Astrocyte of the hippocampus (primary cell): Measurements from ENCODE around the gene TOM1L2.
A peak's percentile ranks its signal among the peaks of the same experiment; 100 is the strongest.

Source experiments
- DNase-seq: peaks from one replicate; pipeline ENCODE4 v3.0.0; 2011; ENCODE audit warnings: low read depth, low spot score

TOM1L2 gene

GRCh38 chr17:17876959-17877528 lies 95.2 kb downstream of the TOM1L2 start:
- no peak for DNase-seq

GRCh38 chr17:17874478-17874877 lies 97.7 kb downstream of the TOM1L2 start:
- DNase-seq: no peak

- DNase-seq: no peak
Measured at GRCh38 chr17:17873450-17873991, 98.7 kb downstream of the TOM1L2 start.

GRCh38 chr17:17872547-17873345 lies 99.5 kb downstream of the TOM1L2 start:
- no peak for DNase-seq

GRCh38 chr17:17871913-17872312 lies 100.3 kb downstream of the TOM1L2 start:
- no peak for DNase-seq

GRCh38 chr17:17870247-17870646 lies 102.0 kb downstream of the TOM1L2 start:
- DNase-seq: no peak

- no peak for DNase-seq
Measured at GRCh38 chr17:17868641-17869522, 103.3 kb downstream of the TOM1L2 start.

- DNase-seq: no peak
Measured at GRCh38 chr17:17866897-17867296, 105.3 kb downstream of the TOM1L2 start.

GRCh38 chr17:17866425-17866824 lies 105.8 kb downstream of the TOM1L2 start:
- no peak for DNase-seq

- no peak for DNase-seq
Measured at GRCh38 chr17:17865035-17865434, 107.2 kb downstream of the TOM1L2 start.

- no peak for DNase-seq
Measured at GRCh38 chr17:17860766-17861107, 111.5 kb downstream of the TOM1L2 start.

GRCh38 chr17:17859909-17860765 lies 112.1 kb downstream of the TOM1L2 start:
- DNase-seq: peak; percentile 78

- no peak for DNase-seq
Measured at GRCh38 chr17:17857496-17857895, 114.7 kb downstream of the TOM1L2 start.

- no peak for DNase-seq
Measured at GRCh38 chr17:17856386-17856785, 115.8 kb downstream of the TOM1L2 start.

- no peak for DNase-seq
Measured at GRCh38 chr17:17855976-17856375, 116.2 kb downstream of the TOM1L2 start.

- no peak for DNase-seq
Measured at GRCh38 chr17:17853811-17854447, 118.3 kb downstream of the TOM1L2 start.

GRCh38 chr17:17852930-17853329 lies 119.3 kb downstream of the TOM1L2 start:
- DNase-seq: no peak

GRCh38 chr17:17851103-17852002 lies 120.8 kb downstream of the TOM1L2 start:
- no peak for DNase-seq

GRCh38 chr17:17849845-17850373 lies 122.3 kb downstream of the TOM1L2 start:
- peak; percentile 64 for DNase-seq
